HEK293 (cell line): Measurements from ENCODE around the gene MEGF6.
A peak's percentile ranks its signal among the peaks of the same experiment; 100 is the strongest.

ENCODE experiments used
- CTCF ChIA-PET: fragments of 350-600 bp; formaldehyde crosslinking; extraction: SDS; loops from one replicate; lab custom pipeline; 2021; ENCODE audit warnings: antibody characterized with exemption; lab: Yijun Ruan, JAX
- POLR2A ChIA-PET: fragments of 300-600 bp; formaldehyde crosslinking; extraction: SDS; loops from one replicate; lab custom pipeline; 2020; ENCODE audit warnings: antibody characterized with exemption, inconsistent platforms; lab: Yijun Ruan, JAX
- H3K27ac ChIP-seq: fragments of 200-500 bp; sonication (Bioruptor generic); 2 replicates; pipeline ENCODE4 v1.5.1; 2014; ENCODE audit warnings: low read depth, low read length, control low read depth, inconsistent platforms; ENCODE audit errors: extremely low read depth
- H3K36me3 ChIP-seq, 2 experiments: fragments of 200-500 bp in 1 of 2; sonication (Bioruptor generic) in 1 of 2; 1 replicate in 1 of 2; 2 replicates in 1 of 2; pipeline ENCODE4 v1.5.1; 2014 to 2017; ENCODE audit warnings: inconsistent platforms in 2 of 2, low read length in 2 of 2; ENCODE audit not compliant: control insufficient read depth in 2 of 2, insufficient read depth in 1 of 2
- H3K4me1 ChIP-seq: fragments of 200-500 bp; sonication (Bioruptor generic); 2 replicates; pipeline ENCODE4 v1.5.1; 2014; ENCODE audit warnings: mild to moderate bottlenecking, low read length, inconsistent platforms; ENCODE audit not compliant: control insufficient read depth, insufficient read depth
- H3K4me3 ChIP-seq: 2 replicates; pipeline ENCODE4 v1.5.1; 2011; ENCODE audit warnings: low read depth, mild to moderate bottlenecking, control low read depth, low read length, moderate library complexity
- H3K9me3 ChIP-seq: fragments of 200-500 bp; sonication (Bioruptor generic); 2 replicates; pipeline ENCODE4 v1.5.1; 2014; ENCODE audit warnings: low read depth, low read length, inconsistent platforms; ENCODE audit not compliant: control insufficient read depth, insufficient read depth
- BCL11A ChIP-seq: fragments of 450-650 bp; formaldehyde crosslinking; IDR thresholded peaks from 2 replicates; pipeline ENCODE4 v1.5.1; 2016; ENCODE audit warnings: low read depth, missing biosample characterization, missing genetic modification characterization
- GLIS2 ChIP-seq: fragments of 450-650 bp; formaldehyde crosslinking; IDR thresholded peaks from 2 replicates; pipeline ENCODE4 v1.5.1; 2016; ENCODE audit warnings: missing biosample characterization, missing genetic modification characterization
- SCRT2 ChIP-seq: fragments of 450-650 bp; formaldehyde crosslinking; IDR thresholded peaks from 2 replicates; pipeline ENCODE4 v1.5.1; 2016; ENCODE audit warnings: missing biosample characterization, missing genetic modification characterization
- SP3 ChIP-seq: fragments of 450-650 bp; formaldehyde crosslinking; IDR thresholded peaks from 2 replicates; pipeline ENCODE4 v1.5.1; 2016; ENCODE audit warnings: missing biosample characterization, missing genetic modification characterization
- ZNF146 ChIP-seq: fragments of 450-650 bp; formaldehyde crosslinking; IDR thresholded peaks from 2 replicates; pipeline ENCODE4 v1.5.1; 2016; ENCODE audit warnings: missing biosample characterization, missing genetic modification characterization
- ZNF214 ChIP-seq: fragments of 450-650 bp; formaldehyde crosslinking; IDR thresholded peaks from 2 replicates; pipeline ENCODE4 v1.5.1; 2017; ENCODE audit warnings: missing biosample characterization, mild to moderate bottlenecking, missing genetic modification characterization, borderline replicate concordance
- ZNF292 ChIP-seq: fragments of 450-650 bp; formaldehyde crosslinking; IDR thresholded peaks from 2 replicates; pipeline ENCODE4 v1.5.1; 2016; ENCODE audit warnings: low read depth, missing biosample characterization, missing genetic modification characterization, borderline replicate concordance
- ZNF404 ChIP-seq: fragments of 450-650 bp; formaldehyde crosslinking; IDR thresholded peaks from 2 replicates; pipeline ENCODE4 v1.5.1; 2017; ENCODE audit warnings: missing biosample characterization, missing genetic modification characterization
- ZNF701 ChIP-seq: fragments of 450-650 bp; formaldehyde crosslinking; IDR thresholded peaks from 2 replicates; pipeline ENCODE4 v1.5.1; 2016; ENCODE audit warnings: missing biosample characterization, missing genetic modification characterization
- TF ChIP-seq, protein P1 (sequence below): fragments of 450-650 bp; formaldehyde crosslinking; IDR thresholded peaks from 2 replicates; pipeline ENCODE4 v1.5.1; 2016; ENCODE audit warnings: missing biosample characterization, missing genetic modification characterization, low read depth
- TF ChIP-seq, protein P2 (sequence below): fragments of 450-650 bp; formaldehyde crosslinking; IDR thresholded peaks from 2 replicates; pipeline ENCODE4 v1.5.1; 2016; ENCODE audit warnings: missing biosample characterization, missing genetic modification characterization
- TF ChIP-seq, protein P3 (sequence below): fragments of 450-650 bp; formaldehyde crosslinking; IDR thresholded peaks from 2 replicates; pipeline ENCODE4 v1.5.1; 2016; ENCODE audit warnings: missing biosample characterization, missing genetic modification characterization
- TF ChIP-seq, protein P4 (sequence below): fragments of 450-650 bp; formaldehyde crosslinking; IDR thresholded peaks from 2 replicates; pipeline ENCODE4 v1.5.1; 2016; ENCODE audit warnings: missing biosample characterization, missing genetic modification characterization
- TF ChIP-seq, protein P5 (sequence below): fragments of 450-650 bp; formaldehyde crosslinking; IDR thresholded peaks from 2 replicates; pipeline ENCODE4 v1.5.1; 2017; ENCODE audit warnings: missing biosample characterization, missing genetic modification characterization
- TF ChIP-seq, protein P6 (sequence below): fragments of 450-650 bp; formaldehyde crosslinking; IDR thresholded peaks from 2 replicates; pipeline ENCODE4 v1.5.1; 2016; ENCODE audit warnings: missing biosample characterization, missing genetic modification characterization

MEGF6 gene

DNA sequence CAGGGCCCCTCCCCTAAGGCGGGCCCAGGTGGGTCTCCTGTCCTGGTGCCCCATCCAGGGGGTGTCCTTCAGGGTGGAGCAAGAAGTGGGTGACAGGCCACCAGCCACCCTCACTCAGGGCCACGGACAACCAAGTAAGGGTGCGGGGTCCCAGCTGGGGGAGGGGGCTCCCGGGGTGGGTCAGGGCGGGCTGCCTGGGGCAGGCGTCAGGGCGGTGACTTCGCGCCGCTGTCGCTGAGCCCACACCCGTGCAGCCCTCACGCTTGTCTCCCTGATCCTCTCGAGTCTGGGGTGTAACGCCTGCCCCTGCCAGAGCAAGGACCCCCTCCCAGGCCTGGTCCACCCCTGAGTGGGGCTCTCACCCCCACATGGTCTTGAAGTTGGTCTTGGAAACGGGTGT lies 134.6 kb downstream of the MEGF6 start:
- H3K9me3 ChIP-seq, result no peaks in the 10 kb centered on the region
- no peak overlapping the region for H3K4me3 ChIP-seq
- TF ChIP-seq ZNF146 (no peak), ZNF404 (tag by site-specific recombination) (no peak), ZNF214 (tag by site-specific recombination) (no peak), SP3 (tag by site-specific recombination) (no peak)
- TF ChIP-seq, protein P1, sequence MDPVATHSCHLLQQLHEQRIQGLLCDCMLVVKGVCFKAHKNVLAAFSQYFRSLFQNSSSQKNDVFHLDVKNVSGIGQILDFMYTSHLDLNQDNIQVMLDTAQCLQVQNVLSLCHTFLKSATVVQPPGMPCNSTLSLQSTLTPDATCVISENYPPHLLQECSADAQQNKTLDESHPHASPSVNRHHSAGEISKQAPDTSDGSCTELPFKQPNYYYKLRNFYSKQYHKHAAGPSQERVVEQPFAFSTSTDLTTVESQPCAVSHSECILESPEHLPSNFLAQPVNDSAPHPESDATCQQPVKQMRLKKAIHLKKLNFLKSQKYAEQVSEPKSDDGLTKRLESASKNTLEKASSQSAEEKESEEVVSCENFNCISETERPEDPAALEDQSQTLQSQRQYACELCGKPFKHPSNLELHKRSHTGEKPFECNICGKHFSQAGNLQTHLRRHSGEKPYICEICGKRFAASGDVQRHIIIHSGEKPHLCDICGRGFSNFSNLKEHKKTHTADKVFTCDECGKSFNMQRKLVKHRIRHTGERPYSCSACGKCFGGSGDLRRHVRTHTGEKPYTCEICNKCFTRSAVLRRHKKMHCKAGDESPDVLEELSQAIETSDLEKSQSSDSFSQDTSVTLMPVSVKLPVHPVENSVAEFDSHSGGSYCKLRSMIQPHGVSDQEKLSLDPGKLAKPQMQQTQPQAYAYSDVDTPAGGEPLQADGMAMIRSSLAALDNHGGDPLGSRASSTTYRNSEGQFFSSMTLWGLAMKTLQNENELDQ (tag by site-specific recombination), result no peak
- H3K36me3 ChIP-seq, result peaks cover 0 to 6% of the 10 kb centered on the region in 2 experiments; a peak in 1 of 3 replicates
- POLR2A ChIA-PET, result interaction anchor here (0.6 kb wide), 1 partner anchor 1134 kb away, joined by 3 read pairs; no protein-coding TSS in a partner anchor
- H3K4me1 ChIP-seq, result no peaks in the 10 kb centered on the region
- no peak overlapping the region for H3K27ac ChIP-seq
- CTCF ChIA-PET, result no interaction called here

DNA sequence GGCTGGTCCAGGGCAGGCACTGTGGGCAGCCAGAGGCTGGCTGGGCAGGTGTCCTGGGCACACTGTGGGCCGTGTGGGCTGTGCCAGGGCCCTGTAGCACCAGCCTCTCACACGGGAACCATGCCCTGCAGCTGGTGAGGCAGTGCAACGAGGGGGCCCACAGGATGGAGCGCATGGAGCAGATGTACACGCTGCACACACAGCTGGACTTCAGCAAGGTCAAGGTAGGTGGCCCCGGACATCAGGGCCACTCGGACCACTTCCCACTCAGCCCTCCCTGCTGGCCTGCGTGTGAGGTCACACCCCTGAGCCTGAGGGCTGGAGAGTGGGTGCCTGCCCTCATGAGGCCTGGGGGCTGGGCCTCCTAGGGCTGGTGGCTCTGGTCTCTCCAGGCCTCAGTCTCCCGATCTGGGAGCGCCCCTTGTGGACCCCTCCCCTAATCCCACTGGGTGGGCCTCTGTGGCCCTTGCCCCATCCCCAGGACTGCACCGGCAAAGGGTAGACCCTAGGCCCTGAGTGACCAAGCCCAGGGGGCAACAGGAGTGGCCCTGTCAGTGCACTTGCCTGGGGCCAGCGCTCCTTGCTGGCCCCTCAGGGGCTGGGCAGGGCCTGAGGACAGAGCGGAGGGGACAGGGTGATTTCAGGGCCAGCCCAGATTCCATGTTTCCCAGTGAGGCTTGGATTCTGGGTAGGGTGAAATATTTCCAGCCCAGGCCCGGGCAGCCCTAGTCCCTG lies 135.3 kb downstream of the MEGF6 start:
- Histone ChIP-seq H3K4me3 (no peak overlapping the region), H3K36me3 (peaks cover 0 to 6% of the 10 kb centered on the region in 2 experiments; a peak in 1 of 3 replicates), H3K4me1 (no peaks in the 10 kb centered on the region), H3K9me3 (no peaks in the 10 kb centered on the region), H3K27ac (no peak overlapping the region)
- ChIA-PET POLR2A (no interaction called here), CTCF (no interaction called here)
- TF ChIP-seq BCL11A (tag by site-specific recombination) (0 out of 2 replicates have a peak, but pooled peaks have one; percentile 50), GLIS2 (tag by site-specific recombination) (peak; percentile 46; the same call in 1 of the 2 replicates), SCRT2 (no peak)
- TF ChIP-seq, protein P2, sequence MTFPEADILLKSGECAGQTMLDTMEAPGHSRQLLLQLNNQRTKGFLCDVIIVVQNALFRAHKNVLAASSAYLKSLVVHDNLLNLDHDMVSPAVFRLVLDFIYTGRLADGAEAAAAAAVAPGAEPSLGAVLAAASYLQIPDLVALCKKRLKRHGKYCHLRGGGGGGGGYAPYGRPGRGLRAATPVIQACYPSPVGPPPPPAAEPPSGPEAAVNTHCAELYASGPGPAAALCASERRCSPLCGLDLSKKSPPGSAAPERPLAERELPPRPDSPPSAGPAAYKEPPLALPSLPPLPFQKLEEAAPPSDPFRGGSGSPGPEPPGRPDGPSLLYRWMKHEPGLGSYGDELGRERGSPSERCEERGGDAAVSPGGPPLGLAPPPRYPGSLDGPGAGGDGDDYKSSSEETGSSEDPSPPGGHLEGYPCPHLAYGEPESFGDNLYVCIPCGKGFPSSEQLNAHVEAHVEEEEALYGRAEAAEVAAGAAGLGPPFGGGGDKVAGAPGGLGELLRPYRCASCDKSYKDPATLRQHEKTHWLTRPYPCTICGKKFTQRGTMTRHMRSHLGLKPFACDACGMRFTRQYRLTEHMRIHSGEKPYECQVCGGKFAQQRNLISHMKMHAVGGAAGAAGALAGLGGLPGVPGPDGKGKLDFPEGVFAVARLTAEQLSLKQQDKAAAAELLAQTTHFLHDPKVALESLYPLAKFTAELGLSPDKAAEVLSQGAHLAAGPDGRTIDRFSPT (tag by site-specific recombination), result peak; percentile 56

DNA sequence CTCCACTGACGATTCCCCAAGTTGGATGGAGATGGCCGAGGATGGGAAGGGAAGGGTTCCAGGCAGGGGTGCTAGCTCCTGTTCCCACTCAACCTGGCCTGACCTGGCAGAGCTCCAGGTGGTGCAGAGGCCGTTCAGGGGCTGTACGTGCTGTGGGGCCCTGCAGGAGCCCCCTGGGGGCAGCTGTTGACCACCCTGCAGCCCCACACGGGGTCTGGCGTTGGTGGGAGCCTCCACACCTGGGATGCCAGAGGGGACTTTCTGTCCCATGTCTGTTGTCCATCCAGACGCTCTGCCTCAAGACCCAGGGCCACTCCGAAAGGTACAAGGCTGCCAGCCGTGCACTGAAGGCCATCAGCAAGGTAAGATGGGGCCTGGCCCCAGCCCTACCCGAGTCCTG lies 136.9 kb downstream of the MEGF6 start:
- H3K4me3 ChIP-seq, result no peak overlapping the region
- no peaks in the 10 kb centered on the region for H3K9me3 ChIP-seq
- POLR2A ChIA-PET, result interaction anchor here (0.6 kb wide), 1 partner anchor 29 kb away, joined by 3 read pairs; no protein-coding TSS in a partner anchor
- H3K27ac ChIP-seq, result no peak overlapping the region
- no peaks in the 10 kb centered on the region for H3K4me1 ChIP-seq
- TF ChIP-seq, protein P3, sequence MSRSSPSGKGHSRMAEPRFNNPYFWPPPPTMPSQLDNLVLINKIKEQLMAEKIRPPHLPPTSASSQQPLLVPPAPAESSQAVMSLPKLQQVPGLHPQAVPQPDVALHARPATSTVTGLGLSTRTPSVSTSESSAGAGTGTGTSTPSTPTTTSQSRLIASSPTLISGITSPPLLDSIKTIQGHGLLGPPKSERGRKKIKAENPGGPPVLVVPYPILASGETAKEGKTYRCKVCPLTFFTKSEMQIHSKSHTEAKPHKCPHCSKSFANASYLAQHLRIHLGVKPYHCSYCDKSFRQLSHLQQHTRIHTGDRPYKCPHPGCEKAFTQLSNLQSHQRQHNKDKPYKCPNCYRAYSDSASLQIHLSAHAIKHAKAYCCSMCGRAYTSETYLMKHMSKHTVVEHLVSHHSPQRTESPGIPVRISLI (tag by site-specific recombination), result no peak
- TF ChIP-seq GLIS2 (tag by site-specific recombination), result peak; percentile 31; the same call in 1 of the 2 replicates
- CTCF ChIA-PET, result no interaction called here
- H3K36me3 ChIP-seq, result peaks cover 0 to 8% of the 10 kb centered on the region in 2 experiments; a peak in 1 of 3 replicates

DNA sequence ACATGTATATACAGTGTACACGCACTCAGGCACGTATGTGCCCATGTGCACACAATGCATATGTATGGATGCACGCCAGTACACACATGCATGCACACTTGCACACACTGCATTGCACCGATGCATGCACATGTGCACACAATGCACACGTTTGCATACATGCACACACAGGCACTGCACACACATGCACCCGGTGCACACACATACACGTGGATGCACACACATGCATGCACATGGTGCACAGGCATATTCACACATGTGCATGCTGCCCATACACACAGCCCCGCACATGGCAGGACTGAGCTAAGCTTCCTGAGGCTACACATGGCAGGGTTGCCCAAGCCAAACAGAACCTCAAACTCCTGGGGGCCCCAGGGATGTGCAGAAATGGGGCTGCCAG lies 137.3 kb downstream of the MEGF6 start:
- Histone ChIP-seq H3K4me1 (no peaks in the 10 kb centered on the region), H3K9me3 (no peaks in the 10 kb centered on the region), H3K27ac (no peak overlapping the region), H3K4me3 (no peak overlapping the region), H3K36me3 (peaks cover 0 to 10% of the 10 kb centered on the region in 2 experiments; a peak in 1 of 3 replicates)
- POLR2A ChIA-PET, result interaction anchor here (0.6 kb wide), 1 partner anchor 29 kb away, joined by 3 read pairs; no protein-coding TSS in a partner anchor
- CTCF ChIA-PET, result no interaction called here
- TF ChIP-seq, protein P4, sequence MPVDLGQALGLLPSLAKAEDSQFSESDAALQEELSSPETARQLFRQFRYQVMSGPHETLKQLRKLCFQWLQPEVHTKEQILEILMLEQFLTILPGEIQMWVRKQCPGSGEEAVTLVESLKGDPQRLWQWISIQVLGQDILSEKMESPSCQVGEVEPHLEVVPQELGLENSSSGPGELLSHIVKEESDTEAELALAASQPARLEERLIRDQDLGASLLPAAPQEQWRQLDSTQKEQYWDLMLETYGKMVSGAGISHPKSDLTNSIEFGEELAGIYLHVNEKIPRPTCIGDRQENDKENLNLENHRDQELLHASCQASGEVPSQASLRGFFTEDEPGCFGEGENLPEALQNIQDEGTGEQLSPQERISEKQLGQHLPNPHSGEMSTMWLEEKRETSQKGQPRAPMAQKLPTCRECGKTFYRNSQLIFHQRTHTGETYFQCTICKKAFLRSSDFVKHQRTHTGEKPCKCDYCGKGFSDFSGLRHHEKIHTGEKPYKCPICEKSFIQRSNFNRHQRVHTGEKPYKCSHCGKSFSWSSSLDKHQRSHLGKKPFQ (tag by site-specific recombination), result peak; percentile 82; the same call in 1 of the 2 replicates
- TF ChIP-seq, protein P5, sequence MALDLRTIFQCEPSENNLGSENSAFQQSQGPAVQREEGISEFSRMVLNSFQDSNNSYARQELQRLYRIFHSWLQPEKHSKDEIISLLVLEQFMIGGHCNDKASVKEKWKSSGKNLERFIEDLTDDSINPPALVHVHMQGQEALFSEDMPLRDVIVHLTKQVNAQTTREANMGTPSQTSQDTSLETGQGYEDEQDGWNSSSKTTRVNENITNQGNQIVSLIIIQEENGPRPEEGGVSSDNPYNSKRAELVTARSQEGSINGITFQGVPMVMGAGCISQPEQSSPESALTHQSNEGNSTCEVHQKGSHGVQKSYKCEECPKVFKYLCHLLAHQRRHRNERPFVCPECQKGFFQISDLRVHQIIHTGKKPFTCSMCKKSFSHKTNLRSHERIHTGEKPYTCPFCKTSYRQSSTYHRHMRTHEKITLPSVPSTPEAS (tag by site-specific recombination), result peak; percentile 95
- TF ChIP-seq, protein P6, sequence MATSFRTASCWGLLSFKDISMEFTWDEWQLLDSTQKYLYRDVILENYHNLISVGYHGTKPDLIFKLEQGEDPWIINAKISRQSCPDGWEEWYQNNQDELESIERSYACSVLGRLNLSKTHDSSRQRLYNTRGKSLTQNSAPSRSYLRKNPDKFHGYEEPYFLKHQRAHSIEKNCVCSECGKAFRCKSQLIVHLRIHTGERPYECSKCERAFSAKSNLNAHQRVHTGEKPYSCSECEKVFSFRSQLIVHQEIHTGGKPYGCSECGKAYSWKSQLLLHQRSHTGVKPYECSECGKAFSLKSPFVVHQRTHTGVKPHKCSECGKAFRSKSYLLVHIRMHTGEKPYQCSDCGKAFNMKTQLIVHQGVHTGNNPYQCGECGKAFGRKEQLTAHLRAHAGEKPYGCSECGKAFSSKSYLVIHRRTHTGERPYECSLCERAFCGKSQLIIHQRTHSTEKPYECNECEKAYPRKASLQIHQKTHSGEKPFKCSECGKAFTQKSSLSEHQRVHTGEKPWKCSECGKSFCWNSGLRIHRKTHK (tag by site-specific recombination), result no peak
- no peak for TF ChIP-seq ZNF292 (tag by site-specific recombination)
- no peak for TF ChIP-seq ZNF701
